CD14-positive monocyte (primary cell): ENCODE measurements around the gene IDH2. TPM values are rescaled to one million over a fixed set of nuclear protein-coding genes. Genes with fewer than 3 reads are reported as not detected.

Experiments used
- DNase-seq, 3 donors: peaks; one replicate each; pipeline ENCODE4 v3.0.0-alpha.2; 2011 to 2022
- H2AFZ ChIP-seq: 2 replicates; pipeline ENCODE4 v1.6.0; 2012; ENCODE audit warnings: mild to moderate bottlenecking, low read depth, low read length, inconsistent platforms; ENCODE audit not compliant: insufficient read depth, poor library complexity, severe bottlenecking
- H3K27ac ChIP-seq, 2 donors: 1 replicate in 1 of 2; 2 replicates in 1 of 2; pipeline ENCODE4 v1.5.1; 2012 to 2013; ENCODE audit warnings: low read length in 2 of 2, control low read depth in 1 of 2, inconsistent platforms in 1 of 2, low read depth in 1 of 2, mild to moderate bottlenecking in 1 of 2
- H3K27me3 ChIP-seq, 2 donors: one replicate each; pipeline versions ENCODE4 v1.6.0 to v1.6.1; 2011 to 2013; ENCODE audit warnings: low read length in 2 of 2; ENCODE audit not compliant: control insufficient read depth in 2 of 2, insufficient read depth in 2 of 2
- H3K36me3 ChIP-seq, 2 donors: replicated peaks in 1 of 2; 1 replicate in 1 of 2; 2 replicates in 1 of 2; pipeline versions ENCODE4 v1.5.1 to v1.6.1; 2012 to 2013; ENCODE audit warnings: low read length in 2 of 2, control low read depth in 1 of 2, inconsistent platforms in 1 of 2, mild to moderate bottlenecking in 1 of 2; ENCODE audit not compliant: insufficient read depth in 2 of 2, control insufficient read depth in 1 of 2
- H3K4me1 ChIP-seq, 2 donors: 1 replicate in 1 of 2; 2 replicates in 1 of 2; pipeline versions ENCODE4 v1.5.1 to v1.6.1; 2012 to 2013; ENCODE audit warnings: low read length in 2 of 2, control low read depth in 1 of 2, inconsistent platforms in 1 of 2, mild to moderate bottlenecking in 1 of 2, moderate library complexity in 1 of 2; ENCODE audit not compliant: insufficient read depth in 2 of 2, control insufficient read depth in 1 of 2
- H3K4me2 ChIP-seq: replicated peaks from 2 replicates; pipeline ENCODE3; 2012; ENCODE audit warnings: low read length, moderate library complexity, mild to moderate bottlenecking; ENCODE audit not compliant: poor library complexity, severe bottlenecking; ENCODE audit errors: extremely low read depth
- H3K4me3 ChIP-seq, 3 experiments: fragments of 200-600 bp in 1 of 3; sonication (generic) in 1 of 3; replicated peaks in 1 of 3; 1 replicate in 2 of 3; 2 replicates in 1 of 3; pipeline ENCODE4 v1.5.1; 2011 to 2013; ENCODE audit warnings: low read length in 3 of 3, mild to moderate bottlenecking in 3 of 3, control low read depth in 2 of 3, low read depth in 2 of 3, inconsistent platforms in 1 of 3, moderate library complexity in 1 of 3
- H3K79me2 ChIP-seq: 2 replicates; pipeline ENCODE4 v1.6.0; 2012; ENCODE audit warnings: mild to moderate bottlenecking, control low read depth, inconsistent platforms, low read length, moderate library complexity; ENCODE audit not compliant: insufficient read depth
- H3K9ac ChIP-seq: 2 replicates; pipeline ENCODE4 v1.6.0; 2017; ENCODE audit warnings: low read length, mild to moderate bottlenecking; ENCODE audit not compliant: insufficient read depth, poor library complexity, severe bottlenecking
- H3K9me3 ChIP-seq, 2 donors: replicated peaks in 1 of 2; 1 replicate in 1 of 2; 2 replicates in 1 of 2; pipeline versions ENCODE4 v1.5.1 to v1.6.1; 2012 to 2013; ENCODE audit warnings: low read length in 2 of 2, control low read depth in 1 of 2; ENCODE audit not compliant: control insufficient read depth in 1 of 2, insufficient read depth in 1 of 2
- H4K20me1 ChIP-seq: 2 replicates; pipeline ENCODE4 v1.6.0; 2012; ENCODE audit warnings: mild to moderate bottlenecking, low read length, control low read depth, moderate library complexity; ENCODE audit not compliant: insufficient read depth
- H3K27ac Mint-ChIP-seq, 7 donors: one replicate each; pipeline ENCODE4 v1.8.0; 2020; ENCODE audit warnings: mild to moderate bottlenecking in 7 of 7, mixed read lengths in 7 of 7, moderate library complexity in 6 of 7, inconsistent platforms in 2 of 7
- H3K27me3 Mint-ChIP-seq, 3 donors: one replicate each; pipeline ENCODE4 v1.8.0; 2021 to 2022; ENCODE audit warnings: low read depth in 3 of 3, mild to moderate bottlenecking in 3 of 3, mixed read lengths in 3 of 3, moderate library complexity in 3 of 3, inconsistent platforms in 1 of 3
- H3K36me3 Mint-ChIP-seq, 2 donors: one replicate each; pipeline ENCODE4 v1.8.0; 2020; ENCODE audit warnings: mixed read lengths in 2 of 2, inconsistent platforms in 1 of 2, mild to moderate bottlenecking in 1 of 2
- H3K4me1 Mint-ChIP-seq: one replicate; pipeline ENCODE4 v1.8.0; 2020; ENCODE audit warnings: mild to moderate bottlenecking, mixed read lengths
- H3K4me3 Mint-ChIP-seq, 2 donors: one replicate each; pipeline ENCODE4 v1.8.0; 2020; ENCODE audit warnings: mild to moderate bottlenecking in 2 of 2, mixed read lengths in 2 of 2, moderate library complexity in 1 of 2
- H3K9me3 Mint-ChIP-seq, 7 donors: one replicate each; pipeline ENCODE4 v1.8.0; 2020 to 2022; ENCODE audit warnings: mixed read lengths in 7 of 7, mild to moderate bottlenecking in 6 of 7, moderate library complexity in 6 of 7, inconsistent platforms in 2 of 7
- CTCF ChIP-seq: fragments of 200-600 bp; IDR thresholded peaks from one replicate; pipeline ENCODE4 v1.8.0; 2022; ENCODE audit warnings: antibody characterized with exemption, mild to moderate bottlenecking
- WGBS: methylation state at CpG from one replicate; pipeline ENCODE4 v1.1.5; 2013; ENCODE audit warnings: missing lambda C conversion rate; ENCODE audit not compliant: insufficient coverage; 5-methylcytosine and 5-hydroxymethylcytosine counted together
- intact Hi-C, 2 donors: fragments of 100-400 bp; cut with micrococcal nuclease; formaldehyde crosslinking; loops; one replicate each; pipeline versions ENCODE4 v1.15.0 to v1.15.1; 2023
- polyA plus RNA-seq, 3 donors: library from polyadenylated mRNA; depleted of rRNA in 1 of 3; unstranded in 2 of 3; stranded (reverse) in 1 of 3; fragments of 300-500 nt in 2 of 3; fragments of >200 nt in 1 of 3; fragmentation: Illumina TruSeq in 2 of 3; gene quantifications; 1 replicate in 2 of 3; 2 replicates in 1 of 3; pipeline ENCODE4 v1.2.3, GENCODE V29; 2012 to 2021

IDH2 gene
- polyA plus RNA-seq, 3 donors = 40.6 to 115 (median 82.2) TPM

GRCh38 chr15:90131848-90132247 is 29.6 kb upstream of the IDH2 start:
- Histone ChIP-seq H3K36me3 (no peaks in the 10 kb centered on the region), H3K27ac (no peak overlapping the region), H4K20me1 (no peaks in the 10 kb centered on the region), H3K27me3 (peaks cover 0 to 3% of the 10 kb centered on the region in 2 donors), H3K9ac (no peak overlapping the region), H2AFZ (no peak overlapping the region), H3K4me2 (no peak overlapping the region), H3K4me1 (no peaks in the 10 kb centered on the region), H3K9me3 (no peaks in the 10 kb centered on the region), H3K79me2 (no peaks in the 10 kb centered on the region), H3K4me3 (no peak overlapping the region)
- no peak overlapping the region for H3K4me3 Mint-ChIP-seq
- no peaks in the 10 kb centered on the region for H3K36me3 Mint-ChIP-seq
- peaks cover 3 to 17% (median 9%) of the 10 kb centered on the region in 3 donors for H3K27me3 Mint-ChIP-seq
- H3K27ac Mint-ChIP-seq = no peak overlapping the region
- no peak for TF ChIP-seq CTCF
- DNase-seq = no peak
- peaks cover 0 to 2% (median 0%) of the 10 kb centered on the region in 7 donors for H3K9me3 Mint-ChIP-seq
- no peaks in the 10 kb centered on the region for H3K4me1 Mint-ChIP-seq
- intact Hi-C loops = no loop called here
- WGBS = no CpG with 5 or more reads among the region's 2 CpGs

GRCh38 chr15:90130291-90130690 is 28.0 kb upstream of the IDH2 start:
- Mint-ChIP-seq H3K4me3 (no peak overlapping the region), H3K36me3 (no peaks in the 10 kb centered on the region), H3K27ac (no peak overlapping the region), H3K4me1 (no peaks in the 10 kb centered on the region), H3K27me3 (peaks cover 3 to 27% (median 11%) of the 10 kb centered on the region in 3 donors), H3K9me3 (peaks cover 0 to 4% (median 0%) of the 10 kb centered on the region in 7 donors)
- no peak overlapping the region for H3K9ac ChIP-seq
- peaks cover 0 to 5% of the 10 kb centered on the region in 2 donors for H3K27me3 ChIP-seq
- no peak overlapping the region for H3K4me2 ChIP-seq
- H3K36me3 ChIP-seq = no peaks in the 10 kb centered on the region
- H3K4me1 ChIP-seq = no peaks in the 10 kb centered on the region
- TF ChIP-seq CTCF = no peak
- H3K9me3 ChIP-seq = no peaks in the 10 kb centered on the region
- H2AFZ ChIP-seq = no peak overlapping the region
- H4K20me1 ChIP-seq = no peaks in the 10 kb centered on the region
- no peak overlapping the region for H3K4me3 ChIP-seq
- intact Hi-C loops = no loop called here
- DNase-seq = no peak
- H3K27ac ChIP-seq = no peak overlapping the region
- 95% methylated on average over 7 of the region's 8 CpGs for WGBS
- no peaks in the 10 kb centered on the region for H3K79me2 ChIP-seq
